Measurements from ENCODE around the gene GRIP1.
A peak's percentile ranks its signal among the peaks of the same experiment; 100 is the strongest.

Gene GRIP1

GRCh38 chr12:66379616-66380015, 299.3 kb downstream of the GRIP1 start:
- DNase-seq (ENCODE audit: low read depth), result no peak

- DNase-seq (ENCODE audit: low read depth), result no peak
Observed at GRCh38 chr12:66375560-66375959, 303.3 kb downstream of the GRIP1 start.

- DNase-seq (ENCODE audit: low read depth), result no peak
Observed at GRCh38 chr12:66371982-66372381, 306.9 kb downstream of the GRIP1 start.

- no peak for DNase-seq (ENCODE audit: low read depth)
Observed at GRCh38 chr12:66367015-66367667, 311.7 kb downstream of the GRIP1 start.

GRCh38 chr12:66365718-66366490, 313.0 kb downstream of the GRIP1 start:
- peak; percentile 25 for DNase-seq (ENCODE audit: low read depth)

GRCh38 chr12:66361703-66362102, 317.2 kb downstream of the GRIP1 start:
- DNase-seq (ENCODE audit: low read depth), result no peak

GRCh38 chr12:66359300-66359699, 319.6 kb downstream of the GRIP1 start:
- no peak for DNase-seq (ENCODE audit: low read depth)

- no peak for DNase-seq (ENCODE audit: low read depth)
Observed at GRCh38 chr12:66354291-66354690, 324.6 kb downstream of the GRIP1 start.

- DNase-seq (ENCODE audit: low read depth), result no peak
Observed at GRCh38 chr12:66352899-66353298, 326.0 kb downstream of the GRIP1 start.

- DNase-seq (ENCODE audit: low read depth), result peak; percentile 25
Observed at GRCh38 chr12:66352197-66352596, 326.7 kb downstream of the GRIP1 start.

- DNase-seq (ENCODE audit: low read depth), result no peak
Observed at GRCh38 chr12:66351301-66351700, 327.6 kb downstream of the GRIP1 start.

GRCh38 chr12:66345956-66346355, 332.9 kb downstream of the GRIP1 start:
- DNase-seq (ENCODE audit: low read depth), result no peak

GRCh38 chr12:66345212-66345611, 333.7 kb downstream of the GRIP1 start:
- DNase-seq (ENCODE audit: low read depth), result no peak

- DNase-seq (ENCODE audit: low read depth), result no peak
Observed at GRCh38 chr12:66341126-66341525, 337.8 kb downstream of the GRIP1 start.

GRCh38 chr12:66340131-66340530, 338.7 kb downstream of the GRIP1 start:
- DNase-seq (ENCODE audit: low read depth), result no peak

- DNase-seq (ENCODE audit: low read depth), result no peak
Observed at GRCh38 chr12:66337381-66338010, 341.4 kb downstream of the GRIP1 start.

- no peak for DNase-seq (ENCODE audit: low read depth)
Observed at GRCh38 chr12:66335746-66336145, 343.1 kb downstream of the GRIP1 start.

- DNase-seq (ENCODE audit: low read depth), result no peak
Observed at GRCh38 chr12:66331814-66332213, 347.1 kb downstream of the GRIP1 start.

- no peak for DNase-seq (ENCODE audit: low read depth)
Observed at GRCh38 chr12:66331016-66331415, 347.9 kb downstream of the GRIP1 start.

GRCh38 chr12:66329941-66330340, 348.9 kb downstream of the GRIP1 start:
- peak; percentile 2 for DNase-seq (ENCODE audit: low read depth)

GRCh38 chr12:66323017-66323416, 355.9 kb downstream of the GRIP1 start:
- no peak for DNase-seq (ENCODE audit: low read depth)

GRCh38 chr12:66321435-66321834, 357.4 kb downstream of the GRIP1 start:
- DNase-seq (ENCODE audit: low read depth), result no peak

- DNase-seq (ENCODE audit: low read depth), result peak; percentile 7
Observed at GRCh38 chr12:66320996-66321395, 357.9 kb downstream of the GRIP1 start.

All from EH (cell line).